Neural cell (in vitro differentiated cells): ENCODE measurements around the gene NDC1. TPM values are rescaled to one million over a fixed set of nuclear protein-coding genes. Genes with fewer than 3 reads are reported as not detected.

ENCODE experiments used
- H2AFZ ChIP-seq: fragments of 200-600, 300-800 bp; sonication (generic), shearing (Covaris generic); 2 replicates; pipeline ENCODE4 v1.6.0; 2014; ENCODE audit warnings: low read depth, mild to moderate bottlenecking, antibody characterized with exemption, low read length, moderate library complexity
- H3F3A ChIP-seq: fragments of 200-600 bp; shearing (Covaris generic); 2 replicates; pipeline ENCODE4 v1.6.1; 2016; ENCODE audit warnings: mild to moderate bottlenecking, moderate library complexity, mixed read lengths, antibody characterized with exemption, low read length; ENCODE audit not compliant: insufficient read depth, poor library complexity, severe bottlenecking
- H3K27ac ChIP-seq: fragments of 200-600, 300-800 bp; sonication (generic), shearing (Covaris generic); 2 replicates; pipeline ENCODE4 v1.5.1; 2014; ENCODE audit warnings: mild to moderate bottlenecking, low read length, moderate library complexity
- H3K27me3 ChIP-seq: fragments of 300-800, 200-600 bp; sonication (generic), shearing (Covaris generic); 2 replicates; pipeline ENCODE4 v1.6.0; 2014; ENCODE audit warnings: mild to moderate bottlenecking, low read depth, low read length, moderate library complexity; ENCODE audit not compliant: insufficient read depth
- H3K36me3 ChIP-seq: fragments of 300-800, 200-600 bp; sonication (generic), shearing (Covaris generic); 2 replicates; pipeline ENCODE4 v1.5.1; 2014; ENCODE audit warnings: mild to moderate bottlenecking, antibody characterized with exemption, low read length, moderate library complexity; ENCODE audit not compliant: insufficient read depth
- H3K4me2 ChIP-seq: fragments of 300-800, 200-600 bp; sonication (generic), shearing (Covaris generic); 2 replicates; pipeline ENCODE4 v1.6.0; 2014; ENCODE audit warnings: mild to moderate bottlenecking, low read length
- H3K4me3 ChIP-seq: fragments of 300-800, 200-600 bp; sonication (generic), shearing (Covaris generic); 2 replicates; pipeline ENCODE4 v1.5.1; 2014; ENCODE audit warnings: mild to moderate bottlenecking, low read length, moderate library complexity
- H3K79me2 ChIP-seq: fragments of 200-600 bp; shearing (Covaris generic); replicated peaks from 2 replicates; pipeline ENCODE4 v1.6.0; 2014; ENCODE audit warnings: mild to moderate bottlenecking, low read length, moderate library complexity; ENCODE audit not compliant: insufficient read depth
- H3K9ac ChIP-seq: fragments of 300-800, 200-600 bp; sonication (generic), shearing (Covaris generic); 2 replicates; pipeline ENCODE4 v1.6.1; 2016; ENCODE audit warnings: mild to moderate bottlenecking, low read length, mixed read lengths
- H3K9me2 ChIP-seq: fragments of 200-600 bp; shearing (Covaris generic); 2 replicates; pipeline ENCODE4 v1.6.1; 2016; ENCODE audit warnings: mild to moderate bottlenecking, low read length, mixed read lengths; ENCODE audit not compliant: insufficient read depth
- H3K9me3 ChIP-seq: fragments of 200-600, 300-800 bp; sonication (generic), shearing (Covaris generic); 2 replicates; pipeline ENCODE4 v1.6.1; 2016; ENCODE audit warnings: mild to moderate bottlenecking, mixed run types, low read length, moderate library complexity, mixed read lengths
- H4K20me1 ChIP-seq: fragments of 200-600 bp; shearing (Covaris generic); 2 replicates; pipeline ENCODE4 v1.6.1; 2016; ENCODE audit warnings: mild to moderate bottlenecking, mixed run types; ENCODE audit not compliant: insufficient read depth
- EP300 ChIP-seq: fragments of 450-650 bp; conservative IDR thresholded peaks from 2 replicates; pipeline ENCODE4 v1.6.1; 2014; ENCODE audit warnings: antibody characterized with exemption, mild to moderate bottlenecking, moderate library complexity; ENCODE audit not compliant: poor library complexity, severe bottlenecking
- EZH2 ChIP-seq: fragments of 200-600, 300-800 bp; shearing (Covaris generic), sonication (generic); IDR thresholded peaks from 2 replicates; pipeline ENCODE4 v1.6.1; 2014; ENCODE audit warnings: antibody characterized with exemption, low read length, borderline replicate concordance, mild to moderate bottlenecking; ENCODE audit not compliant: insufficient read depth, poor library complexity, severe bottlenecking
- MXI1 ChIP-seq: fragments of 450-650 bp; conservative IDR thresholded peaks from 2 replicates; pipeline ENCODE4 v1.6.1; 2014; ENCODE audit warnings: antibody characterized with exemption, mild to moderate bottlenecking; ENCODE audit not compliant: poor library complexity, severe bottlenecking
- POLR2AphosphoS5 ChIP-seq: IDR thresholded peaks from 2 replicates; pipeline ENCODE4 v1.6.1; 2012
- RAD21 ChIP-seq: fragments of 450-650 bp; conservative IDR thresholded peaks from 2 replicates; pipeline ENCODE4 v1.6.1; 2014; ENCODE audit warnings: antibody characterized with exemption, mild to moderate bottlenecking, moderate library complexity
- SMC3 ChIP-seq: fragments of 450-650 bp; conservative IDR thresholded peaks from 2 replicates; pipeline ENCODE4 v1.6.1; 2014; ENCODE audit warnings: antibody characterized with exemption, mild to moderate bottlenecking, moderate library complexity; ENCODE audit not compliant: poor library complexity
- polyA plus RNA-seq: library from polyadenylated mRNA; depleted of rRNA; stranded (reverse); fragments of >200 nt; gene quantifications from 2 replicates; pipeline ENCODE4 v1.2.3, GENCODE V29; 2014
- TF ChIP-seq, protein P1 (sequence below): IDR thresholded peaks from 2 replicates; pipeline ENCODE4 v1.6.1; 2012; ENCODE audit warnings: borderline replicate concordance

The NDC1 gene
- polyA plus RNA-seq, 1 donor from 2014 or later = 18.0 TPM

DNA sequence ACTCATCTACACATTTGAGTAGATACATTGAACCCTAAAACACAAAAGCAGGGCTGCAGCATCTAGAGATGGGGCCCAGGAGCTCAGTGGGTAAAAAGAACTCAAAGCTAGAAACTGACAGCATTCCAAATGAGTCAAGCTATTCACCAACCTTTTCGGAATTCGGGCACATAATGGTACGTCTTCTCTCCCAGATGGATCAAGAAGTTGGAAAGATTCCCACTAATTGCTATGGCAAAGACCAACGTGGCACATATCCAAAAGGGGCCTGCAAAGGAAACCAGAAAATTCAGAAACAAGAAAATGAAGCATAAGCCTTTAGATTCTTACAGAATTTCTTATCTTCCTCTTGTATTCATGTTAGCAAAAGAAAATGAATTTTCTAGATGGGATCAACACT lies 33.1 kb upstream of the NDC1 start:
- Histone ChIP-seq H3K27ac (no peak overlapping the region), H3F3A (no peaks in the 10 kb centered on the region)
- no peak for TF ChIP-seq SMC3
- TF ChIP-seq, protein P1, sequence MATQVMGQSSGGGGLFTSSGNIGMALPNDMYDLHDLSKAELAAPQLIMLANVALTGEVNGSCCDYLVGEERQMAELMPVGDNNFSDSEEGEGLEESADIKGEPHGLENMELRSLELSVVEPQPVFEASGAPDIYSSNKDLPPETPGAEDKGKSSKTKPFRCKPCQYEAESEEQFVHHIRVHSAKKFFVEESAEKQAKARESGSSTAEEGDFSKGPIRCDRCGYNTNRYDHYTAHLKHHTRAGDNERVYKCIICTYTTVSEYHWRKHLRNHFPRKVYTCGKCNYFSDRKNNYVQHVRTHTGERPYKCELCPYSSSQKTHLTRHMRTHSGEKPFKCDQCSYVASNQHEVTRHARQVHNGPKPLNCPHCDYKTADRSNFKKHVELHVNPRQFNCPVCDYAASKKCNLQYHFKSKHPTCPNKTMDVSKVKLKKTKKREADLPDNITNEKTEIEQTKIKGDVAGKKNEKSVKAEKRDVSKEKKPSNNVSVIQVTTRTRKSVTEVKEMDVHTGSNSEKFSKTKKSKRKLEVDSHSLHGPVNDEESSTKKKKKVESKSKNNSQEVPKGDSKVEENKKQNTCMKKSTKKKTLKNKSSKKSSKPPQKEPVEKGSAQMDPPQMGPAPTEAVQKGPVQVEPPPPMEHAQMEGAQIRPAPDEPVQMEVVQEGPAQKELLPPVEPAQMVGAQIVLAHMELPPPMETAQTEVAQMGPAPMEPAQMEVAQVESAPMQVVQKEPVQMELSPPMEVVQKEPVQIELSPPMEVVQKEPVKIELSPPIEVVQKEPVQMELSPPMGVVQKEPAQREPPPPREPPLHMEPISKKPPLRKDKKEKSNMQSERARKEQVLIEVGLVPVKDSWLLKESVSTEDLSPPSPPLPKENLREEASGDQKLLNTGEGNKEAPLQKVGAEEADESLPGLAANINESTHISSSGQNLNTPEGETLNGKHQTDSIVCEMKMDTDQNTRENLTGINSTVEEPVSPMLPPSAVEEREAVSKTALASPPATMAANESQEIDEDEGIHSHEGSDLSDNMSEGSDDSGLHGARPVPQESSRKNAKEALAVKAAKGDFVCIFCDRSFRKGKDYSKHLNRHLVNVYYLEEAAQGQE = no peak
- no peak for TF ChIP-seq RAD21
- TF ChIP-seq EZH2 = no peak
- no peak for TF ChIP-seq EP300
- TF ChIP-seq POLR2AphosphoS5 = no peak

DNA sequence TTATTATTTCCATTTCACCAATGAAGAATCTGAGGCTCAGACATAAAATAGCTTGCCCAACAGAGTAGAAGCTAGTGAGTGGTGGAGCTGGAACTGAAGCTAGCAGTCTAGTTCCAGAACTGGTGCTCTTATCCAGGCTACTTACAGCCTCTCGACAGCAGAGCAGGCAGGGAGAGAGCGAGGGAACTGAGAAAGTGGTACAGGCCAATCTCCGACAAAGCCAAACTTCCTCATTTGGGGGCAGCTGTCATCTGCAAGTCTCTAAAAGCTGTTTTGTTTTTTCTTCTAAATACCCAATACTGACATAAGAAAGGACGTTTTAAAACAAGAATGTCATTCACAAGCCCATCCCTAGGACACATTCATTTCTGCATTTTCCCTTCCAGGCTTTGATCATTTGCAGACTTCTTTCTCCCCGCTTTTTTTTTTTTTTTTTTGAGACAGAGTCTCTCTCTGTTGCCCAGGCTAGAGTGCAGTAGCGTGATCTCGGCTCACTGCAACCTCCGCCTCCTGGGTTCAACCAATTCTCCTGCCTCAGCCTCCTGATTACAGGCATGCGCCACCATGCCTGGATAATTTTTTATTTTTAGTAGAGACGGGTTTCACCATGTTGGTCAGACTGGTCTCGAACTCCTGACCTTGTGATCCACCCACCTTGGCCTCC lies 31.5 kb upstream of the NDC1 start:
- Histone ChIP-seq H3K27me3 (no peaks in the 10 kb centered on the region), H3K36me3 (no peaks in the 10 kb centered on the region), H3K9me2 (no peaks in the 10 kb centered on the region), H3K4me2 (no peak overlapping the region), H3K27ac (no peak overlapping the region), H3K9ac (no peak overlapping the region), H3K79me2 (no peaks in the 10 kb centered on the region), H4K20me1 (no peaks in the 10 kb centered on the region), H3F3A (no peaks in the 10 kb centered on the region), H3K9me3 (no peaks in the 10 kb centered on the region), H3K4me3 (no peak overlapping the region), H2AFZ (no peak overlapping the region)
- TF ChIP-seq, protein P1 = no peak
- TF ChIP-seq MXI1 (no peak), POLR2AphosphoS5 (no peak), EP300 (no peak), SMC3 (no peak)

More for the DNA sequence above, 33.1 kb upstream of the NDC1 start:
- Histone ChIP-seq H2AFZ (no peak overlapping the region), H3K4me2 (no peak overlapping the region), H4K20me1 (no peaks in the 10 kb centered on the region), H3K9me2 (no peaks in the 10 kb centered on the region), H3K79me2 (no peaks in the 10 kb centered on the region), H3K4me3 (no peak overlapping the region), H3K36me3 (no peaks in the 10 kb centered on the region), H3K27me3 (no peaks in the 10 kb centered on the region), H3K9me3 (no peaks in the 10 kb centered on the region), H3K9ac (no peak overlapping the region)
